Hepatocyte (in vitro differentiated cells): ENCODE data around the gene LRIG3.

Experiments used
- CTCF ChIP-seq: fragments of 200-600 bp; sonication (generic); IDR thresholded peaks from 2 replicates; pipeline ENCODE4 v1.5.1; 2016; ENCODE audit warnings: antibody characterized with exemption, mild to moderate bottlenecking; ENCODE audit not compliant: poor library complexity
- EZH2phosphoT487 ChIP-seq: fragments of 200-600 bp; sonication (generic); IDR thresholded peaks from one replicate; pipeline ENCODE4 v1.6.1; 2018; ENCODE audit warnings: antibody characterized with exemption, mild to moderate bottlenecking, low read depth, moderate library complexity; ENCODE audit not compliant: unreplicated experiment, severe bottlenecking

DNA sequence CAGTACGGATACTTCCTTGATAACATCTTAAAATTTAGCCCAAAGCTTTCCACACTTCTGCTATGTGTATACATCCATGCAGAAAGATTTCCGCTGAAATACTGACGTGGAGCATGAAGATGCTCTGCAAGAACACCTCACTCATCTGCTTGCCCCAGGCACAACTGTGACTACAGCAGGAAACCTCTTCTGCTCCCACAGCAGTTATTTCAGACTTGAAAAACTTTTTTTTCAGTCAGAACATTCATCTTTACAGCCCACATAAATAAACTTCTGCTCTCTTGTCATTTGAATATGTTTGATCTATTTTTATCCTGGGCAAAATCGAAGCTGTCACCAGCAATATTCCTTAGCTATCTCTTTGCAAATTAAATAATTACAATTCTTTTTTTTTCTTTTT lies 6.8 kb upstream of the LRIG3 start:
- TF ChIP-seq EZH2phosphoT487 (no peak), CTCF (no peak)
